ENCODE results near the gene E4F1. TPM values are rescaled to one million over a fixed set of nuclear protein-coding genes. Genes with fewer than 3 reads are reported as not detected.

Gene E4F1
- total and polyA plus RNA-seq, 2 donors (not counting 3 experiments of a cell fraction or from before 2014, with no cell fraction given): 28.6 to 32.7 TPM

DNA sequence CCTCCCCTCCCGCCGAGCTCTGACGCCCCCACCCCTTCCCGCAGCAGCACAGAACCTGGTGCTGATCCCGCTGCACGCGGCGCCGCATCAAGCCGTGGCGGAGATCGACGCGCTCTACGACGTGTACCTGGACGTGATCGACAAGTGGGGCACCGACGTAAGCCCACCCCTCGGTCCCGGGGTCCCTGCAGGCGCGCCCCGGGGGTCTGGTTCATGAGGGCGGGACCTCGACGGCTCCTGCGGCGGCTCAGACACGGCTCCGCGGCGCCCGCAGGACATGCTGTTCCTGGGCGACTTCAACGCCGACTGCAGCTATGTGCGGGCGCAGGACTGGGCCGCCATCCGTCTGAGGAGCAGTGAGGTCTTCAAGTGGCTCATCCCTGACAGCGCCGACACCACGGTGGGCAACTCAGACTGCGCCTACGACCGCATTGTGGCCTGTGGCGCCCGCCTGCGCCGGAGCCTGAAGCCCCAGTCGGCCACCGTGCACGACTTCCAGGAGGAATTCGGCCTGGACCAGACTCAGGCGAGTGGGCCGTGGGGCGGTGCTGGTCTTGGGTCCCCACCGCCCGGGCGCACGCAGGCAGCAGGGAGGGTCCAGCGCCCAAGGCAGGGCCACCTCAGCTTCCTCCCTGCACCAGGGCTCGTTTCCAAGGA is 14.2 kb downstream of the E4F1 start:
- Histone ChIP-seq H3K4me1 (ENCODE audit: control insufficient read depth, extremely low read depth, insufficient read depth, low read length) (peaks cover 10% of the 10 kb centered on the region), H3K36me3 (ENCODE audit: control insufficient read depth in 2 of 2, extremely low read depth in 1 of 2, insufficient read depth in 2 of 2, low read length in 2 of 2) (peaks cover under 1 to 28% of the 10 kb centered on the region in 2 experiments), H3K9me3 (replicated peaks; ENCODE audit: control insufficient read depth, insufficient read depth, low read length) (no peaks in the 10 kb centered on the region), H3K4me2 (ENCODE audit: insufficient read depth, low read length) (no peak overlapping the region), H3K9ac (replicated peaks; ENCODE audit: extremely low read depth, insufficient read depth, low read length) (no peak overlapping the region), H3K27ac (ENCODE audit: insufficient read depth, low read depth, low read length) (no peak overlapping the region), H4K20me1 (replicated peaks; ENCODE audit: control insufficient read depth, extremely low read depth, insufficient read depth, low read length) (no peaks in the 10 kb centered on the region), H3K4me3 (replicated peaks in 1 of 3; ENCODE audit: insufficient read depth in 1 of 3, low read depth in 1 of 3, low read length in 3 of 3) (no peak overlapping the region), H2AFZ (ENCODE audit: low read depth, low read length) (no peak overlapping the region), H3K27me3 (ENCODE audit: control insufficient read depth in 2 of 2, insufficient read depth in 2 of 2, low read length in 2 of 2) (peaks cover 5 to 18% of the 10 kb centered on the region in 2 experiments), H3K79me2 (ENCODE audit: control insufficient read depth, insufficient read depth, low read length) (no peaks in the 10 kb centered on the region), H3K9me1 (replicated peaks; ENCODE audit: control insufficient read depth, extremely low read depth, insufficient read depth, low read length) (no peaks in the 10 kb centered on the region)
- CTCF ChIA-PET: interaction anchor here (1.2 to 2.4 kb wide), 2 partner anchors 14 to 263 kb away, joined by 6 to 11 read pairs; partner anchors contain the start of gene ECI1
- TF ChIP-seq POLR2A (IDR thresholded peaks at IDR 0.05; ENCODE audit: low read depth, low read length) (no peak), FOS (IDR thresholded peaks at IDR 0.05; ENCODE audit: borderline replicate concordance, insufficient read depth, low read length) (no peak), EZH2 (IDR thresholded peaks at IDR 0.05; ENCODE audit: borderline replicate concordance, low read depth, low read length, severe bottlenecking) (peak; percentile 91)
- TF ChIP-seq, protein P1, sequence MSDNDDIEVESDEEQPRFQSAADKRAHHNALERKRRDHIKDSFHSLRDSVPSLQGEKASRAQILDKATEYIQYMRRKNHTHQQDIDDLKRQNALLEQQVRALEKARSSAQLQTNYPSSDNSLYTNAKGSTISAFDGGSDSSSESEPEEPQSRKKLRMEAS (IDR thresholded peaks at IDR 0.05; ENCODE audit: insufficient read depth, insufficient read length): no peak
- dilution Hi-C loops (cut with MboI; ENCODE audit: extremely low pct_ligation_motif_present, low sequenced_read_pairs) (no loop called here), intact Hi-C loops (cut with micrococcal nuclease) (no loop called here)
- DNase-seq (ENCODE audit: low read depth, low spot score): no peak
- no TSS peak for BruUV-seq (replicated peaks)
- FAIRE-seq: no peak
- POLR2A ChIA-PET: no interaction called here

DNA sequence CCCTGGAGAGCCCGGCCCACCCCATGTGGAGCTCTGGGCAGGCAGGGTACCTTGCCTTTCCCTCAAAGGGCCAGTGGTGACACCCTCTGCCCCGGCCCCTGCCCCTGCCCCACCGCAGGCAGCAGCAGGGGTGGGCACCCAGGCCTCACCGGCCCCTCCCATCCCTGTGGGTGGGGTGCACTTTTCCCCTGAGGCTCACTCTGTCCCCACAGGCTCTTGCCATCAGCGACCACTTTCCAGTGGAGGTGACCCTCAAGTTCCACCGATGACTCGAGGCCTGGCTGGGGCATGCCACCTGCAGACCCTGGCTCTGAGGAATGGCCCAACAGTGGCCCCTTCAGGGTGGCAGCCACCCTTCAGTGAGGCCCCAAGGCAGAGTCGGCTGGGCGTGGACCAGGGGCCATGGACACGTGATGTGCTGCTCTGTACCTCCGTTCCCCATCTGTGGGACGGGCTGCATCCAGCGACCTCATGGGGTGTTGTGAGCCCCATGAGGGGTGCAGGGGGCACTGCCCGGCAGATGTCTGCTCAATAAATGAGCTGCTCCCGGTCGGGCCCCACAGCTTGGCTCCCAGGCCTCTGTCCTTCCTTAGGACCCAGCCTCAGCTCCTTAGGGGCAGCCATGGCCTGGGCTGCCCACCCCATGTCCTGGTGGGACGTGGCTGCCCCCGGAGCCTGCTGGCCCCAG is 14.9 kb downstream of the E4F1 start:
- Histone ChIP-seq H3K4me1 (ENCODE audit: control insufficient read depth, extremely low read depth, insufficient read depth, low read length) (peaks cover 10% of the 10 kb centered on the region), H3K4me3 (replicated peaks in 1 of 3; ENCODE audit: insufficient read depth in 1 of 3, low read depth in 1 of 3, low read length in 3 of 3) (no peak overlapping the region), H3K79me2 (ENCODE audit: control insufficient read depth, insufficient read depth, low read length) (no peaks in the 10 kb centered on the region), H3K4me2 (ENCODE audit: insufficient read depth, low read length) (no peak overlapping the region), H3K9me3 (replicated peaks; ENCODE audit: control insufficient read depth, insufficient read depth, low read length) (no peaks in the 10 kb centered on the region), H3K9me1 (replicated peaks; ENCODE audit: control insufficient read depth, extremely low read depth, insufficient read depth, low read length) (no peaks in the 10 kb centered on the region), H3K27me3 (ENCODE audit: control insufficient read depth in 2 of 2, insufficient read depth in 2 of 2, low read length in 2 of 2) (peaks cover 5 to 18% of the 10 kb centered on the region in 2 experiments), H3K27ac (ENCODE audit: insufficient read depth, low read depth, low read length) (no peak overlapping the region), H3K9ac (replicated peaks; ENCODE audit: extremely low read depth, insufficient read depth, low read length) (no peak overlapping the region), H3K36me3 (ENCODE audit: control insufficient read depth in 2 of 2, extremely low read depth in 1 of 2, insufficient read depth in 2 of 2, low read length in 2 of 2) (peaks cover 5 to 25% of the 10 kb centered on the region in 2 experiments), H4K20me1 (replicated peaks; ENCODE audit: control insufficient read depth, extremely low read depth, insufficient read depth, low read length) (no peaks in the 10 kb centered on the region), H2AFZ (ENCODE audit: low read depth, low read length) (no peak overlapping the region)
- BruUV-seq (replicated peaks): no TSS peak
- FAIRE-seq: no peak
- TF ChIP-seq POLR2AphosphoS5 (IDR thresholded peaks at IDR 0.05; ENCODE audit: insufficient read depth, low read depth, low read length): no peak
- TF ChIP-seq, protein P1 (IDR thresholded peaks at IDR 0.05; ENCODE audit: insufficient read depth, insufficient read length): no peak
- no peak for TF ChIP-seq JUN (IDR thresholded peaks at IDR 0.05; ENCODE audit: borderline replicate concordance, insufficient read depth, insufficient read length, low read depth)
- no peak for TF ChIP-seq MYC (IDR thresholded peaks at IDR 0.05; ENCODE audit: low read depth, low read length)
- no peak for TF ChIP-seq FOS (IDR thresholded peaks at IDR 0.05; ENCODE audit: borderline replicate concordance, insufficient read depth, low read length)
- no peak for TF ChIP-seq POLR2A (IDR thresholded peaks at IDR 0.05; ENCODE audit: low read depth, low read length)
- no peak for TF ChIP-seq EZH2 (IDR thresholded peaks at IDR 0.05; ENCODE audit: borderline replicate concordance, low read depth, low read length, severe bottlenecking)
- no peak for TF ChIP-seq GATA2 (IDR thresholded peaks at IDR 0.05; ENCODE audit: insufficient read depth, insufficient read length, low read depth, low read length)
- TF ChIP-seq, protein P2, sequence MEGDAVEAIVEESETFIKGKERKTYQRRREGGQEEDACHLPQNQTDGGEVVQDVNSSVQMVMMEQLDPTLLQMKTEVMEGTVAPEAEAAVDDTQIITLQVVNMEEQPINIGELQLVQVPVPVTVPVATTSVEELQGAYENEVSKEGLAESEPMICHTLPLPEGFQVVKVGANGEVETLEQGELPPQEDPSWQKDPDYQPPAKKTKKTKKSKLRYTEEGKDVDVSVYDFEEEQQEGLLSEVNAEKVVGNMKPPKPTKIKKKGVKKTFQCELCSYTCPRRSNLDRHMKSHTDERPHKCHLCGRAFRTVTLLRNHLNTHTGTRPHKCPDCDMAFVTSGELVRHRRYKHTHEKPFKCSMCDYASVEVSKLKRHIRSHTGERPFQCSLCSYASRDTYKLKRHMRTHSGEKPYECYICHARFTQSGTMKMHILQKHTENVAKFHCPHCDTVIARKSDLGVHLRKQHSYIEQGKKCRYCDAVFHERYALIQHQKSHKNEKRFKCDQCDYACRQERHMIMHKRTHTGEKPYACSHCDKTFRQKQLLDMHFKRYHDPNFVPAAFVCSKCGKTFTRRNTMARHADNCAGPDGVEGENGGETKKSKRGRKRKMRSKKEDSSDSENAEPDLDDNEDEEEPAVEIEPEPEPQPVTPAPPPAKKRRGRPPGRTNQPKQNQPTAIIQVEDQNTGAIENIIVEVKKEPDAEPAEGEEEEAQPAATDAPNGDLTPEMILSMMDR (IDR thresholded peaks at IDR 0.05; ENCODE audit: extremely low read depth in 1 of 2, insufficient read depth in 1 of 2, low read depth in 1 of 2, low read length in 2 of 2): no peak
- POLR2A ChIA-PET: no interaction called here
- CTCF ChIA-PET: interaction anchor here (1.2 to 2.4 kb wide), 3 partner anchors 13 to 263 kb away, joined by 6 to 11 read pairs (median 6); partner anchors contain the start of gene ECI1
- no peak for DNase-seq (ENCODE audit: low read depth, low spot score)
- dilution Hi-C loops (cut with MboI; ENCODE audit: extremely low pct_ligation_motif_present, low sequenced_read_pairs) (no loop called here), intact Hi-C loops (cut with micrococcal nuclease) (no loop called here)

Data from endothelial cell of umbilical vein (primary cell).